Epithelial cell of esophagus (primary cell): ENCODE measurements around the gene MAP1S.
A peak's percentile ranks its signal among the peaks of the same experiment; 100 is the strongest.

Source experiments
- DNase-seq: peaks from one replicate; pipeline ENCODE4 v3.0.0; 2010; ENCODE audit warnings: low read depth
- H3K4me3 ChIP-seq: 2 replicates; pipeline ENCODE4 v1.5.1; 2011; ENCODE audit warnings: mild to moderate bottlenecking, low read length, control low read depth
- CTCF ChIP-seq: IDR thresholded peaks from 2 replicates; pipeline ENCODE4 v1.5.1; 2011; ENCODE audit warnings: low read depth, mild to moderate bottlenecking, low read length, control low read depth, inconsistent platforms; ENCODE audit not compliant: insufficient read depth; ENCODE audit errors: missing control alignments

Gene MAP1S

DNA sequence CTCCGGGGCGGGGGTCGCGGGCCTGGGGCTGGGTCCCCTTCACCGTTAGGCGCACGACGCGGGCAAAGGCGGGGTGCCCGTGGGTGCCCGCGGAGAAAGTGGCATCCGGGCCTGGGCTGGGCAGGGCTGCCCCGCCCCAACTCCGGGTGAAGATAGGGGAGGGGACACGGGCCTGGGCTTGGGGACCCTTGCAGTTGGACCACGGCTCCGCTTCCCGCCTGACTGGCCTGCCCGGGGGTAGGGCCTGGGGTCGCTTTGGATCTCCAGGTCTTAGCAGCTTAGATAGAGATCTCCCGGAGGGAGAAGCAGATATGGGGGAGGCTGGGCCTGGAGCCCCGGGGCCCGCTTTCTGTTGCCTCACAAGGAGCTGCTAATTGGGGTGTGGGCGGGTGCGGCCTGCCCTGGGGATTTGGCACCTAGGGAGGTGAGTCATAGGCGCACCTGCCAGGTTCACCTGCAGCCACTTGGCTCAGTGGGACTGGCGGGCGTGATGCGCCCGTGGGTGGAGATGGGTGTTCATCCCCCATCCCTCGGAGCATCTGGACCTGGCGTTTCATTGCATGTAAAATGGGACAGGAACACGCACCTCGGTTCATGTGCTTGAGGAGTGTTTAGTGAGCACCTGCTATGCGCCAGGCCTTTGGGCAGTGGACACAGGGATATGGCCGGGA lies 585 bp downstream of the MAP1S start:
- H3K4me3 ChIP-seq: peak overlapping the region; percentile 68
- no peak for TF ChIP-seq CTCF
- DNase-seq: peak; percentile 83

- peak overlapping the region; percentile 68 for H3K4me3 ChIP-seq
- DNase-seq: no peak
- no peak for TF ChIP-seq CTCF
Measured at GRCh38 chr19:17720440-17720839, 1.2 kb downstream of the MAP1S start.

DNA sequence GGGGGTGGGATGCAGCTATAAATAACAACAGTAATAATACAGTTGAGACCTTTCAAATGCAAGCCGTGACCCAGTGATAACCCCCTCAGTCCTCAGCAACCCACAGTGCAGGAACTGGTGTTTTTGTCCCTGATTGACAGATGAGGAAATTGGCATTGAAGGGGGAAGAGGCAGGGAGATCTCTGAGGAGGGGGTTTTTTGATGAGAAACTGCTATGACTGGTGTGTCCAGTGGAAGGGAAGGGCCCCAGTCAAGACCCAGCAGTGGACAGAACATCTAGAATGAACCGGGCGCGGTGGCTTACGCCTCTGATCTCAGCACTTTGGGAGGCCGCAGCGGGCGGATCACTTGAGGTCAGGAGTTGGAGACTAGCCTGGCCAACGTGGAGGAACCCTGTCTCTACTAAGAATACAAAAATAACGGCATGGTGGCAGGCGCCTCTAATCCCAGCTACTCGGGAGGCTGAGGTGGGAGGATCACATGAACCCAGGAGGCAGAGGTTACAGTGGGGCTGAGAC lies 1.9 kb downstream of the MAP1S start:
- no peak overlapping the region for H3K4me3 ChIP-seq
- no peak for DNase-seq
- TF ChIP-seq CTCF: no peak

- peak; percentile 66 for DNase-seq
- no peak overlapping the region for H3K4me3 ChIP-seq
- TF ChIP-seq CTCF: no peak
Measured at GRCh38 chr19:17721821-17722220, 2.5 kb downstream of the MAP1S start.

- no peak for TF ChIP-seq CTCF
- no peak for DNase-seq
- no peak overlapping the region for H3K4me3 ChIP-seq
Measured at GRCh38 chr19:17722655-17723240, 3.5 kb downstream of the MAP1S start.

- TF ChIP-seq CTCF: no peak
- no peak for DNase-seq
- no peak overlapping the region for H3K4me3 ChIP-seq
Measured at GRCh38 chr19:17724655-17725054, 5.4 kb downstream of the MAP1S start.
